DMS 273 treated with DMSO at 0.1 percent for 48 hours (cell line): Measurements from ENCODE around the gene TMEM150B.
A peak's percentile ranks its signal among the peaks of the same experiment; 100 is the strongest.
"Not testable (repeated sequence)": the region's sequence is repeated elsewhere in the genome, so short reads cannot be mapped to it uniquely, and the experiment has no call there.

ENCODE experiments used
- DNase-seq: peaks from one replicate; lab custom pipeline; 2025; lab: John Stamatoyannopoulos, UW

The TMEM150B gene

DNA sequence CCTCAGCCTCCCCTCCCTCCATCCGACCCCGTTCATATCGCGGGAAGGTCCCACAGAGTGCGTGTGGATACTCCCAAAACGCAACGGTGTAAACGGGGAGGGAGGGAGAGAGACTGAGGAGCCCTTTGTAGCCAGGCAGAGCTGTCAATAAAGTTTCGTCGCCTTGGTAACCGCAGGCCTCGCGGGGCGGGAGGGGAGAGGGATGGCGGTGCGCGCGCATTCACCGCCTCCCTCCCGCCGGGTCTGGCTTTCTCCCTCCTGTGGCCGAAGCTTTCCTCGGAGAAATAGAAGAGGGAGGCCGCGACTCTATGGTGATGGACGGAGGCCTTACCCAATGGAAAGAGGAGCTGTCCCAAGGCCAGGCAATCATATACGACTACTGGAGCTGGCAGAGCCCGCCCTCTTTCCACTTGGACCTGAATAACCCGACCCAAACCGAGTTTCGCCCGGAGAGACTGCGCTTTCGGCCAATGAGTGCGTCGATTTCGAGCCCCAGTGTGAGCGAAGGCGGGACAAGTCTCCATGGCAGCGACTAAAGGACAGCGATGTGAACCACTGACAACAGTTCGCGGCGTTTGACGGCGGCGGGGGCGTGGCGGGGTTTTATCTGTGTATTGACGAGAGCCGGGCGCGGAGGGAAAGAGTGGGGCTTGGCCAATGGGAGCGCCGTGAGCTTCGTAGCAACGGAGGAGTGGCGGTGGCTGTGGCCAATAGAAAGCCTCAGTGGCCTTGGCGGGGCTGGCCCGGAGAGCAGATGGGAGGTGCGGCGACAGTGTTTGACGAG lies 14.2 kb upstream of the TMEM150B start, which contains the start of gene KMT5C:
Gene KMT5C, plus strand, starts transcription at position 772 of the 784 bp plus-strand sequence. CDS start 2,061 bp downstream, outside the sequence.
- peak; percentile 100 for DNase-seq

GRCh38 chr19:55336101-55336500 lies 11.0 kb upstream of the TMEM150B start:
- DNase-seq = no peak

- no peak for DNase-seq
These were observed 8.7 kb upstream of the TMEM150B start for GRCh38 chr19:55333870-55334269.

DNA sequence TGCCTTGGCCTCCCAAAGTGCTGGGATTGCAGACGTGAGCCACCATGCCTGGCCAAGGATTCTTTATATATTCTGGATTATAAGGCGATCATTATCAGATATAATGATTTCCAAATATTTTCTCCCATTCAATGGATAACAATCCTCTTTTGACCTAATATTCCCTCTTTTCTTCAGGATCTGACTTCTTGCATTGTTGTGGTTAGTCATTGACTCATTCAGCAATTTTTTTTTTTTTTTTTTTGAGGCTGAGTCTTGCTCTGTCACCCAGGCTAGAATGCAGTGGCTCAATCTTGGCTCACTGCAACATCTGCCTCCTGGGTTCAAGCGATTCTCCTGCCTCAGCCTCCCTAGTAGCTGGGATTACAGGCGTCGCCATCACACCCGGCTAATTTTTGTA lies 4.7 kb upstream of the TMEM150B start:
- DNase-seq = not testable (repeated sequence)

DNA sequence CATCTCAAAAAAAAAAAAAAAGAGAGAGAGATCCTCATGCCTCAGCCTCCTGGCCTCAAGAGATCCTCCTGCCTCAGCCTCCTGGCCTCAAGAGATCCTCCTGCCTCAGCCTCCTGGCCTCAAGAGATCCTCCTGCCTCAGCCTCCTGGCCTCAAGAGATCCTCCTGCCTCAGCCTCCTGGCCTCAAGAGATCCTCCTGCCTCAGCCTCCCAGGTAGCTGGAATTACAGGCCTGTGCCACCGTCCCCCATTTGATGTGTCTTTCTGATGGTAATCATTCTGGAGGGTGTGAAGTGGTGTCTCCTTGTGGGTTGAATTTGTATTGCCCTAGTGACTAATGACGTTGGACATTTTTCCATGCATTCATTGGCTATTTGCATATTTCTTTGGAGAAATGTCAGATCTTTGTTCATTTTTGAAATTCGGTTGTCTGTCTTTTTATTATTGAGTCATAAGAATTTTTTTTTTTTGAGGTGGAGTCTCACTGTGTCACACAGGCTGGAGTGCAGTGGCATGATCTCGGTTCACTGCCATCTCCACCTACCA lies 3.7 kb upstream of the TMEM150B start:
- not testable (repeated sequence) for DNase-seq

- DNase-seq = no peak
These were observed 479 bp downstream of the TMEM150B start for GRCh38 chr19:55324662-55325061.

GRCh38 chr19:55322204-55322885 lies 2.8 kb downstream of the TMEM150B start:
- no peak for DNase-seq

GRCh38 chr19:55321466-55322137 lies 3.5 kb downstream of the TMEM150B start:
- DNase-seq = no peak

GRCh38 chr19:55320844-55321419 lies 4.2 kb downstream of the TMEM150B start:
- DNase-seq = no peak

- no peak for DNase-seq
These were observed 5.4 kb downstream of the TMEM150B start for GRCh38 chr19:55319785-55320184.

- no peak for DNase-seq
These were observed 8.5 kb downstream of the TMEM150B start for GRCh38 chr19:55316646-55317045.

DNA sequence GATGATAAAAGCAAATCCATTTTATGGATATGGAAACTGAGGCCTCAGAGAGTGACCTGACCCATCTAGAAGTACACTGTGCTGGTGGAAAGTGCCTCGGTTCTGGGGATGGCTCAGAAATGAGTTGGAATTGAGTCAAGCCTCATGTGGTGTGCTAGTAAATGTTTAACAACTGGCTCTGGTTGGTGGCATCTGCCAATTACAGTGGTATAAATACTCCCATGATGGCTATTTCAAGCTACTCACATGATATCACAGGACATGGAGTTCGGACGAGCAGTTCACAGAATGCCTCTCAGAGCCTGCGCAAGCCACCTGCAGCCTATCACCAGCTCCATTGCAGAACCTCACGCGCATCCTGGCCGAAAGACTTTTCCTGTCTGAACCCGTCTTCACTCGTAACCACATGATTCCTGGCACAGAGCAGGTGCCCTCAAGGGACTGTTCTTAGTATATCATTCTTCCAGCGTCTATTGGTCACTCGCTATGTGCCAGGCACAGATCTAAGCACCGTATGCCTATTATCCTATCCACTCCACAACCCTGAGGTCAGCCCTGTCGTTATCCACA lies 9.1 kb downstream of the TMEM150B start:
- no peak for DNase-seq

DNA sequence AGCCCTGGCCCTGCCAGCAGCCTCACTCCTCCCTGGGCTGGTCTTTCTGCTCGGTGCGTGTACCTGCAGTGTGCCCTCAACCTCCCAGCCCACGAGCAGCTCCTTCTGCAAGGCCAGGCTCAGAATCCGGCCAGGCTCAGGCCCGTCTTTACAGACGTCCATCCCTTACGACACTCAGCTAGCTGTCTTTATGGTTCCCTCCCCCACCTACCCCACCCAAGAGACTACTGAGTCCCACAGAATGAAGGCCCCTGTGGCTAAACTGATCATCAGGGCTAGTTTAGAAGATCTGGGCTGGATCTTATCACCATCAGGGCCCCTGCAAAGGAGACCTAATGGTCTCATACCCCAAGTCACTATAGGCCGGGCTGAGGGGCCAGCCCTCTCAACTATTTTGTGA lies 10.7 kb downstream of the TMEM150B start:
- DNase-seq = no peak

- no peak for DNase-seq
These were observed 12.3 kb downstream of the TMEM150B start for GRCh38 chr19:55312621-55313512.

- no peak for DNase-seq
These were observed 13.3 kb downstream of the TMEM150B start for GRCh38 chr19:55311797-55312196.

GRCh38 chr19:55311397-55311796 lies 13.7 kb downstream of the TMEM150B start:
- DNase-seq = no peak

DNA sequence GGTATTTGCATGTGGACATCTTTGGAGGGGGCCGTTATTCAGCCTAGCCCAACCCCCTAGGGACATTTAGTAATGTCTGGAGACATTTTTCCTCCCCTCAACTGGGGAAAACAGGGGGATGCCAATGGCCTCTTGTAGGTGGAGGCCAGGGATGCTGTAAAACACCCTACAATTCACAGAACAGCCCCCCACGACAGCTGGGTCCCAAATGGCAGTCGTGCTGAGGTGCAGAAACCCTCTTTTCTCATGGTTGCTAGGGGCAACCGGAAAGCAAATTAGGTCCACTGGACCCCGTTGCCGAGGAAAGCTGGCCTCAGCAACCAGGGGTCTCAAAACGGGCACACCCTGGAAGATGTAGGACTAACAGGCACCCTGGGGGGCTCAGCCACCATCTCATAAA lies 14.6 kb downstream of the TMEM150B start:
- DNase-seq = no peak

DNA sequence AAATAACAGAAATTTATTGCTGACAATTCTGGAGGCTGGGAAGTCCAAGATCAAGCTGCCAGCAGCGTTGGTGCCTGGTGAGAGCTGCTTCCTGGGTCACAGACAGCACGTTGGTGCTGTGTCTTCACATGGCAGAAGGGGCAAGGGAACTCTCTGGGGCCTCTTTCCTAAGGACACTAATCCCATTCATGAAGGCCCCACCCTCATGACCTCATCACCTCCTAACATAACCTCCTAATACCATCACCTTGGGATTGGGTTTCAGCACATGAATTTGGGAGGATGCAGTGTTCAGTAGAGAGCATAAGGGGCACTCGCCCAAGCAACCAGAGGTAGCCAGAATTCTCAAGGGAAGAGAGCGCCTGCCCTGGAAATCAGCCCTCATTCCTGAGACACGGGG lies 15.7 kb downstream of the TMEM150B start:
- no peak for DNase-seq

DNA sequence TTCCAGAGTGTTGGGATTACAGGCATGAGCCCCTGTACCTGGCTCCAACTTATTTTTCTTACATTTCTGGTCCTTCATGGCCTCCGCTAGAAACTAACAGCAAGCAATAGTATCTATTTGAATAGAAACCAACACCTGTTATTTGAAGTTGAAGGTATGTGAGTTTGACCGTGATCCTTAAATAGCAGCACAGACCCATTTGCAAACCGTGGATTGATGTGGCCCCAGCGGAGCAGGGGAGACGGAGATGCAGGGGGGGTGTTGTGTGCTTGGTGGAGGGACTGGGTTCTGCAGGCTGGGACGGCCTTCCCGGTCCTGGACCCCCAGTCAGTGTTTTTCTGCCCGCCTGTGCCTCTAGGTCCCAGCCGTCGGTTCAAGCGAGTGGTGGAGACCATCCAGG lies 16.9 kb downstream of the TMEM150B start:
- DNase-seq = no peak

DNA sequence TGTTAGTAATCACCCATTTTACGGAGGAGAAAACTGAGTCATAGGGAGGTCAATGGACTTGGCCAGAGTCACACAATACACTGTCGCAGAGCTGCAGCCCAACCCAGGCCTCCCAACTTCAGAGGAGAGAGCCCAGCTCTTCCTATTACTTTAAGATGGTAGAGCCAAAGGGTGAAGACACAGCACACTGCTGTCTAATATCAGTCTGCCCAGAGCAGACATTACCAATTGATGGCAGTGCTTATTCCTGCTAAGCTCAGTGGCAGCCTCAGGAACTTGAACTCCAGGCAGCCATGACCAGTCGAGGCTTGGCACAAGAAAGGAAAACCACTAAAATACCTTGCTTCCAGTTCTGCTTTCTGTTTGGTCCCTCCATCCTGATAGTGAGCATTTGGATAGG lies 18.4 kb downstream of the TMEM150B start:
- no peak for DNase-seq
